ENCODE data around the gene PDE4C.

PDE4C gene

DNA sequence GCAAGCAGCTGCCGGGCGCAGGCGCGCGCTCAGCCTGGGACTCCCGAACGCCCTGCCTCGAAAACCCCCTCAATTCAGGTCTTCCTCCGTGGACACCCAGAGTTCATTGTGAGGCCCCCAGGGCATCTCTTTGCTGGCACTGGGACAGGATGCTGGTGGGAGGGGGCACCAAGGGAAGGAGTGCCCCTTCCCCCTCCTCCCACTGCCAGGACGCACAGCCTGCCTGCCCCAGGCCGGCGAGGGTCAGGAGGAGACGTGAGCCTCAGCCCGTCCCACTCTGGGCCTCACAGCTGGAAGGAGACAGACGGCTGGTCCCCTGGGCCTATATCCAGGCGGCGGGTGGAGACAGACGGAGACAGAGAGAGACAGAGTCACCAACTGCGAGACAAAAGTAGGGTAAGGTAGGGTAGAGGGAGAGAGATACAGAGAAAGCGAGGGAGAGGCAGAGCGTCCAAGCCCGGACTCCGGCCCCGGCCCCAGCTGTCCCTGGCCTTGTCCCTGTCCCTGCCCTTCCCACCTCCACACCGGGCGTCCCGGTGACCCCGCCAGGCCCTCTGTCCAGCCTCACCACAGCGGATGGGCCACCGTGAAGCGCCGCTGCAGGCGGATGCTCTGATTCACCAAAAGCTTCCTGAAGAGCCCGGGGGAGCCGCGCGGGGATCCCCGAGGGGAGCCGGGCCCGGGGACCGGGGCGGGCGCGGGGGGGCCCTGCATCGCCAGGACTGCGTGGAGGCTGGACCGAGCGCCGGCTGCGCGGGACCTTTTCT lies at the start of gene PDE4C:
PDE4C (minus strand) TSS at position 737 of the 767 bp plus-strand sequence; CDS start at position 714, 23 bp downstream.
- DNase-seq (ENCODE audit: low spot score): no peak

DNA sequence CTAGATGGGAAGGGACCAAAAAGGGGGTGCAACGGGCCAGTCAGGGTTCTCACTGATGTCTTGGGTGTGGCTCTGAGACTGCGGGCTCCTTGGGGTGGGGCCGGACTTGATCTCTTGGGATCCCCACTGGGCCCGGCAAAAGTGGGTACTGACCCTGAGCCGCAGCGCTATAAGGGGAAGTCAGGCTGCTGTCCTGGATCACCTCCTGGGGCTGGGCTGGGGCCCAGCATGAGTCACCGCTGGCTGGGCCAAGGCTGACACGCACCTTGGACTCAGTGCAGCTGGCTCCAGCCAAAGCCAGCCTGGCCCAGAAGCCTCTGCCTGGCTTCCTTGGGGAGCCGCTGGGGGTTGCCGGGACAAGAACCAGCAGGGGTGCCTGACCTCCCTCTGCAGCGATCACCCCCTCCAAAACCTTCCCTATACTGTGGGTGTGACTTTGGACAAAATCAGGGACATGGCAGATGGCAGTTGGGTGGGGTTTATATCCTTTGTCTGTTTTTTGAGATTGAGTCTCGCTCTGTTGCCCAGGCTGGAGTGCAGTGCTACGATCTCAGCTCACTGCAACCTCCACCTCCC lies 48.6 kb upstream of the PDE4C start:
- peak; percentile 81 for DNase-seq (ENCODE audit: low spot score)

DNA sequence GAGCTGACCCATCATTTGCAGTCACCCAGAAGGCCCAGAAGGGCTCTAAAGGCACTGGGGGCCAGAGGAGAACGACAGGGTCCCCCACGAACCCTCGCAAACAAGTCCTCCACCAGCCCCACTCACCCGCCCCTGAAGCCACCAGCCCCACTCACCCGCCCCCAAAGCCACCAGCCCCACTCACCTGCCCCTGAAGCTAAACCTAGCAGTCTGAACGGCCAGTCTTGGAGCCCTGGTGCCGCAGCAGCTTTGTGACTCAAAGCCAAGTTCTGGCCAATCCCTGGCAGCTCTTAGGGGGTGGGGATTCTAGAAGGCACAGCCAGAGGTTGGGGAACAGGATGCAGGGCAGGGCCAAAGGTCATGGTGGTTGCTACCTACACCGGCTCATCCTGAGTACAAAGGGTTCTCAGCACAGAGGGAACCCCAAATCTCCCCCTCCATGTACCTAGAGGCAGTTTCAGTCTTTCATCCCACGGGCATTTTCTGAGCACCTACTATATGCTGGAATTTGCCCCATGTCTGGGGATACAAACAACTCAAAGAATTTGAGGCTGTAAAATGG lies 48.1 kb upstream of the PDE4C start, which contains the start of gene IQCN:
IQCN (minus strand) TSS at position 234 of the 562 bp plus-strand sequence. CDS start 4,974 bp downstream, outside the sequence.
- DNase-seq (ENCODE audit: low spot score): no peak

DNA sequence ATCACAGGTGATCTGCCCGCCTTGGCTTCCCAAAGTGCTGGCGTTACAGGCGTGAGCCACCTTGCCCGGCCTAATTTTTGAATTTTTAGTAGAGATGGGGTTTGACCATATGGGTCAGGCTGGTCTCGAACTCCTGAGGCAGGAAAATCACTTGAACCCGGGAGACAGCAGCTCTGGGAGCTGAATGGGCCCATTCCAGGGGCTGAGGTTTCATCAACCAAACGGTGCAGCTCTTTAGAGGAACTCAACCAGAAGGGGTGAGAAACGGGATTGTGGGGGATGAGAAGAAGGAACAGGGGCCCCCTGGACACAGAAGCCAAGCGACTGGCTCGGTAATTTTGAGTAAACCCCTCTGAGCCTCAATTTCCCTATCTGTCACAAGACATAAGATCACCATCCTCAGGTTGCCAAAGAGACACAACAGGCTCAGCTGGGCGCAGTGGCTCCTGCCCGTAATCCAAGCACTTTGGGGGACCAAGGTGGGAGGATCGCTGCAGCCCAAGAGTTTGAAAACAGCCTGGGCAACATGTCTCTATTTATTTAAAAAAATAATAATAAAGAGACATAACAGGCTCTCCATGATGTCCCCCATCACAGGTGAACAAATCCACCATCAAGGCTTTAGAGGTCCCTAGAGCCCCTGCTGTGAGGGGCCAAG lies 47.5 kb upstream of the PDE4C start:
- no peak for DNase-seq (ENCODE audit: low spot score)

DNA sequence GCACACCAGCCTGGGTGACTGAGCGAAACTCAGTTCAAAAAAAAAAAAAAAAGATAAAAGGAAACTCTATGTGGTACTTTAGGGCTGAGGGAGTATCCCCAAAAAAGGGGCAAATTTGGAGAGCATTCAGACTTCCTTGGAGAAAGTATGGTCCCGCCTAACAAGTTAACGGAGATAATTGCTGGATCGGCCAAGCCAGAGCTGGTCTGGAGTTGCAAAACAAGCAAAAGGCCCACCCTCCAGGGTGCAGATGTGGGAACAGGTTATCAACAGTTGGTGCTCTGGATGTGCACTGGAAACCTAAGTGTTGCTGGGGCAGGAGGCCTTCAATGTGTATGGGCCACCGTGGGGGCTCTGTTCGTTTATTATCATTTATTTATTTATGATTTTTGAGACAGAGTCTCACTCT lies 45.2 kb upstream of the PDE4C start:
- DNase-seq (ENCODE audit: low spot score): no peak

DNA sequence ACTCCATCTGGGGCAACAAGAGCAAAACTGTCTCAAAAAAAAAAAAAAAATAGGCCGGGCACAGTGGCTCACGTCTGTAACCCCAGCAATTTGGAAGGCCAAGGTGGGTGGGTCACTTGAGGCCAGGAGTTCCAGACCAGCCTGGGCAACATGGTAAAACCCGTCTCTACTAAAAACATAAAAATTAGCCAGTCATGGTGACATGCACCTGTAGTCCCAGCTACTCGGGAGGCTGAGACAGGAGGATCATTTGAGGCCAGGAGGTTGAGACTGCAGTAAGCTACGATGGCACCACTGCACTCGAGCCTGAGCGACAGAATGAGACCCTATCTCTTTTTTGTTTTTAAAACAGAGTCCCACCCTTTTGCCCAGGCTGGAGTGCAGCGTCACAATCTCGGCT lies 44.1 kb upstream of the PDE4C start:
- no peak for DNase-seq (ENCODE audit: low spot score)

DNA sequence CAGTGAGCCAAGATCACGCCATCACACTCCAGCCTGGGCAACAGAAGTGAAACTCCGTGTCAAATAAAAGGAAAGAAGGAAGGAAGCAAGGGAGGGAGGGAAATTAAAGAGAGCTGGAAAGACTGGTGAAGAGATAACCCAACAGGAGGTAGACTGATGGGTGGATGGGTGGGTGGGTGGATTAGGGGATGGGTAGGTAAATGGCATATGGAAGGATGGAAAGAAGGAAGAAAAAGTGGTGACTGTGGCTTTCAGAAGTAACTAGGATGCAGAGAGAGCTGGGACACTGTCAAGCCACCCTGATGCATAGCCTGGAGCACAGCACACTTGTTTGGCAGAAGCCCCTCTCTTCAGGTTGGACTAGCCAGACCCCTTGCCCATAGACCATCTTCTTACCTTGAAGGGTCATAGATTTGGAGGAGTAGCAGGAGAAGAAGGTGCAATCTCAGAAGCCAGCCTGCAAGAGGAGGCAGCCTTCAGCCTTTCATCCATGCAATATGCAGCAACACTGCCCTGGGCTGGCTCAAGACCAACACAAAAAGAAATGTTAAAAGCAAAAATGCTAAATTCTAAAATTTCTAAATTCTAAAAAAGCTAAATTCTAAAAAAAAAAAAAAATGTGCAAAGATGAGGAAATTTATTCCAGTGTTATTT lies 43.0 kb upstream of the PDE4C start:
- DNase-seq (ENCODE audit: low spot score): no peak

DNA sequence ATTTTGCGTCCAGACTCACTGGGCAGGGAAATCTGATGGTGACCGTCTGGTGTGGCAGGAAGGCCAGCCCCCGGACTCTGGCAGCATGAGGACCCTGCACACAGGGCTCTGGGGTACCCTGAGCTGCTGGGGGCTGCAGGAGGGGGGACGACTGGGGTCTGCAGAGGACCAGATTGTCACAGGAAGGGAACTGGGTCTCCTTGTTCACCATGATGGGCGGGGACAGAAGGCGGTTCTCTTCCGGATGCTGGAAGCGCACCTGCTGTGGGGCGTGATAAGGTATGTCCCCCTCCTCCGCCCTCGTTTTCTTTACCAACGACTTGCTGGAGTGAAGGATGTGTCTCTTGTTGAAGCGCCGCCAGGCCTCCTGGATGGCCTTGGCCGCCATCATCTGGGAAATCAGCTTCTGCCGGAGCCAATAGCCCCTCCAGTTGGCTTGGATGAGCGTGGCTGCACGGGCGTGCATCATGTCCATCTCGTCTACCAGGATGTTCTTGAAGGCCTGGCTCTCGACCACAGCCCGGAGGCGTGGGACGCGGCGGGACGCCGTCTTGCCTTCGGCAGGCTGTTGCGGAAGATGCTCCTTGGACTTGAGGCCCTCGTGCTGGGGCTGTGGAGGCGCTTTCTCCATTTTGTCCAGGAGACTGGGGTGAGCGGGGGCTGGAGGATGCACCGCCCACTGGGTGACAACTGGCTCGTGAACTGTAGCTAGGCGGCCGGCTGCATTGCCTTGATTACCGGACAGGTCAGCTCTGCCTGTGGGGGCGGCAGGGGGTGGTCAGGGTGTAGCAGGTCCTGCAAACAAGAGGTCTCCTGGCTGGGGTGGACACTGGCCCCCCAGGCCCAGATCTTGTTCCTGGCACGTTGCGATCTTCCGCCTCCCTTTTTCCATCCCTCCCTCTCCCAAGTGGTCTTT lies 40.8 kb upstream of the PDE4C start:
- no peak for DNase-seq (ENCODE audit: low spot score)

DNA sequence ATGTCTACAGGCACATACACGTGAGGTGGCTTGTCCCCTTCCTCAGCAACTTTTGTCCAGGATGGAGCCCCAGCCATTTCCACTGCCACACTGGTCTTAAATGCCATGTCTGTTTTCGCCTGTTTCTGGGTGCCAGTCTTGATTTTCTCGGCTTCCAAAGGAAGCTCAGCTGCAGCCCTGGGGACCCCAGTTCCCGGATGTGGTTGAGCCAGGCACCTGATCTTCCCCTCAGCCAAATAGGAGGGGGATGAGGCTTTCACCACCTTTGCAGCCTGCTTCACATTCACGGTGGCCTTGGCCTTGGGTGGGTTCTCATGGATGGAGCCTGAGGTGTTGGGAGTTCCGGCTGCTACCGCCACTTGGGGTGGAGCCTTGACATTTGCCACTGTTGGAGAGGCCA lies 39.3 kb upstream of the PDE4C start:
- no peak for DNase-seq (ENCODE audit: low spot score)

DNA sequence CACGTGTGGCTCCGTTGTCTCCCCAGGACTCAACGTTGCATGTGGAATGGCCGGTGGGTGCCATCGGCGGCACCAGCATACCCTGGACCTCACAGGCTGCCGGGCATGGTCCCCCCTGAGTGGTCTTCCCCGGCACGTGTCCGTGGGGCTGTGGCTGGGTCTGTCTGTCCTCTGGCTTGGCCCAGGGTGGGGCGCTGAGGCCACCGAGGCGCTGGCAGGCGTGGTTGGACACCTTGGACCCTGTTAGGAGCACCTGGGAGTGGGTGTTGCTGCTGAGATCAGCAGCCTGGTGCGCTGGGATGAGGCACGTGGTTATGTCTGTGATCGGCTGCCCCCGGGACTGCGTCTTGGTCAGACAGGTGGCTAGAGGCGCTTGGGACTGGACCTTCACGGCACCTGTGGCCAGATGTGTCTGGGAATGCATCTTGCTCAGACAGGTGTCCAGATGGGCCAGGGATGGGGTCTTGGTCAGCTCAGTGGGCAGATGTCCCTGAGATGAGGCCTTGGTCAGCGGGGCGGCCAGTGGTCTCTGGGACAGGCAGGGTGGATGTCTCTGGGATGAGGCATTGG lies 38.8 kb upstream of the PDE4C start:
- no peak for DNase-seq (ENCODE audit: low spot score)

DNA sequence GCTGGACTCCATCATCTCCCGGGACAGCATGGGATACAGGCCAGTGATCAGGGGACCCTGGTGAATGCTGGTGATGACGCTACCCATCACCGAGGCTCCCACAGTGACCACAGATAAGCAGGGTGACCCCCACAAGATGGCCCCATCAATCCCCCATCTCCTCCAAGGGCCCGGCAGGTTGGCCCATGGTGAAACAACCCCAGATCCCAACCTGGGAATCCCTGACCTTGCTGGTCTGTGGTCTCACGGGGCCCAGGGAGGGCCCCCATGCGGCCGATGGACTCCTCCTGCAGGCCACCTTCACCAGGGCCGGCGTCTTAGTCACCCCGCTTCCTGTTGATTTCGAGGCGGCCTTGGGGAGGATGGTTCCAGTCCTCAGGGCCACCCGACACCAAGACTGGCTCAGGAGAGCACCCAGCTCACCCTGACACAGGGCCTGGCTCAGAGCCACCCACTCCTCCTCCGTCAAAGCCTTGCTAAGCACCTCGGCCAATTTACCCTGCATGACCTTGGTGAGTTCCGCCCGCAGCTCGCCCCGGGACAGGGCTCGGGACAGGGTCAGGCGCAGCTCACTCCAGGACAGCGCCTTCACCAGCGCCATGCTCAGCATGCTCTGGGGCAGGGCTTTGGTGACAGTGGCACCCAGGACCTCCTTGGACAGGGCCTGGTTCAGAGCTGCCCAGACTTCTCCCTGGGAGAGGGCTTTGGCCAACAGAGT lies 38.1 kb upstream of the PDE4C start:
- no peak for DNase-seq (ENCODE audit: low spot score)

DNA sequence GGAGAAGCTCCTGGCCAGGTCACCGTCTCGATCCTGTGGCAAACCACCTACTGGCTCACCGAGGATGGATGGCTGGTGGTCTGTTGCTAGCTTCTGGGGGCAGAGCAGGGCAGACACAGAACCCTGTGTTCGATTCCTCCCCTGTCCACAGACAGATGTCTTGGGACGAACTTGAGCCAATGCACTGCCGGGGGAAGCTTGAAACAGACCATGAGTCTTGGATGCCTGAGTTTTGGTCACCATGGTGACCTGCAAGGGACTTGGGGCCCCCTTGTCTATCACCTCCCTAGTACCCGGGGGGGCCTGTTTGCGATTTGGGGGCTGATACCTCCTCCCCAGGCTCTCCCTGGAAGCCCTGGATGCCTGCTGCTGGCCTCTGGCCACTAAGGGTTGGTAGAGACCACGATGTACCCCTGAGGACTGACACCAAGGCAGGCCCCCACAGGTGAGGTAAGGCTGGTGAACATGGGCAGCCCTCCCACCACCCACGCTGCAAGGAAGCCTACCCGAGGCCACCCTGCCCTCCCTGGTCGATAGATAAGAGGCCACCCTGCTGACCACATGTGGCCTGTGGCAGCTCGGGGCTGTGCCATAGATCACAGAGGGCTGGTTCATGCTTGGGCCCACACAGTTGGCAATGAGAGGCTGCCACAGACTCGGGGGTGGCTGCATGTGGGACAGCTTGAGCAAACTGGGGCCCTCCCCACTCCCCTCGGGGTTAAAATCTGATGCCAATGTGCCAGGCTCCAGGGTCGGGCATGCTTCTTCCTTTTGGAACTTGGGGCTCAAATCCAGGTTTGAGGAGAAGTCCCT lies 37.3 kb upstream of the PDE4C start:
- DNase-seq (ENCODE audit: low spot score): no peak

DNA sequence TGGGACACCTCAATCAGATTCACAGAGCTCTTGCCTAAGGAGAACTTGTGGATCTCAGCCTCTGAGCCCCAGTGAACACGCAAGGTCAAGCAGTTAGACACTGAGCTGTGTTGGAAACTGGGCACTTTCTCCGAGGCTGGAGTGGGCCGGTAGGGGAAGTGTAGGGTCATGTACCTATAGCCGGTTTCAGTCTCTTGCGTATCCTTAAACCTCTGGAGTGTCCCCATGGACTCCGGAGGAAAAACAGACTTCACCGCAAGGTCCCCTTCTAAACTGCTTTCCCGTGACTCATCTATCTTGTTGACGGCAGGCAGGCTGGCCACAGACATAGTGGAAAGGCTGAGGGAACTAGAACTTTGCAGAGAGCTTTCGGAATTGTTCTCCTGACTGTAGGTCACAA lies 36.7 kb upstream of the PDE4C start:
- no peak for DNase-seq (ENCODE audit: low spot score)

DNA sequence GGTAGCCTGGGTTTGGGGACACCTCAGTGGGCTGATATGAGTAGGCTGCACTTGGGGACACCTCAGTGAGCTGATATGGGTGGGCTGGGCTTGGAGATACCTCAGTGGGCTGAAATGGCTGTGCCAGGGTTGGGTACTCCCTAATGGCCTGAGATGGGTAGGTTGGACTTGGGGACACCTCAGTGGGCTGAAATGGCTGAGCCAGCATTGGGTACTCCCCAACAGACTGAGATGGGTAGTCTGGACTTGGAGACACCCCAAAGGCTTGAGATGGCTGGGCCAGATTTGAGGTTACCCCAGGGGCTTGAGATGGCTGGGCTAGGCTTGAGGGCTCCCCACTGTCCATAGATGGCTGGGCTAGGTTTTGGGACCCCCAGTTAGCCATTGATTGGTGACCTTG lies 35.9 kb upstream of the PDE4C start:
- DNase-seq (ENCODE audit: low spot score): no peak

DNA sequence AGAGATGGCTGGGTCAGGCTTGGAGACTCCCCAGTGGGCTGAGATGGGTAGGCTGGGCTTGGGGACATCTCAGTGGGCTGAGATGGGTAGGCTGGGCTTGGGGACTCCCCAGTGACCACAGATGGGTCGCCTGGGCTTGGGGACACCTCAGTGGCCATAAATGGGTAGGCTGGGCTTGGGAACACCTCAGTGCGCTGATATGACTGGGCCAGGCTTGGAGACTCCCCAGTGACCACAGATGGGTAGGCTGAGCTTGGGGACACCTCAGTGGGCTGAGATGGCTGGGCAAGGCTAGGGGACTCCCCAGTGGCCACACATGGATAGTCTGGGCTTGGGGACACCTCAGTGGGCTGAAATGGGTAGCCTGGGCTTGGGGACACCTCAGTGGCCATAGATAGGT lies 35.2 kb upstream of the PDE4C start:
- DNase-seq (ENCODE audit: low spot score): no peak

DNA sequence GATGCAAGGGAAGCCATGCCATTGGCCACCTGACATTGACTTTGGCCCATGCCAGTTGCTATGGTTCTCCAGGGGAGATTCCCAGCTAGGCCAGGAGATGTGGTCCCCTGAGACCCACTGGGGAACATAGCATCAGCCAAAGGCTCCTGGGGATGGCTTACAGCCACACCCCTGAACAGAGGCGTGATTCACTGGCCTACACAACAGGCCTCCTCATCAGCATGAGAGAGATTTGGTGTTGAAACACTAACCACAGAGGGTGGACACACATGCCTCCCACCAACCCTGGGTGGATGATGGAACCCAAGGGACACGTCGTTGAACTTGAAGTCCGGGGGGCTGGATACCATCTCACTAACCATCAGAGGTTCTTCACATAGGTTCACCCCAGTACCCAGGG lies 33.7 kb upstream of the PDE4C start:
- DNase-seq (ENCODE audit: low spot score): no peak

DNA sequence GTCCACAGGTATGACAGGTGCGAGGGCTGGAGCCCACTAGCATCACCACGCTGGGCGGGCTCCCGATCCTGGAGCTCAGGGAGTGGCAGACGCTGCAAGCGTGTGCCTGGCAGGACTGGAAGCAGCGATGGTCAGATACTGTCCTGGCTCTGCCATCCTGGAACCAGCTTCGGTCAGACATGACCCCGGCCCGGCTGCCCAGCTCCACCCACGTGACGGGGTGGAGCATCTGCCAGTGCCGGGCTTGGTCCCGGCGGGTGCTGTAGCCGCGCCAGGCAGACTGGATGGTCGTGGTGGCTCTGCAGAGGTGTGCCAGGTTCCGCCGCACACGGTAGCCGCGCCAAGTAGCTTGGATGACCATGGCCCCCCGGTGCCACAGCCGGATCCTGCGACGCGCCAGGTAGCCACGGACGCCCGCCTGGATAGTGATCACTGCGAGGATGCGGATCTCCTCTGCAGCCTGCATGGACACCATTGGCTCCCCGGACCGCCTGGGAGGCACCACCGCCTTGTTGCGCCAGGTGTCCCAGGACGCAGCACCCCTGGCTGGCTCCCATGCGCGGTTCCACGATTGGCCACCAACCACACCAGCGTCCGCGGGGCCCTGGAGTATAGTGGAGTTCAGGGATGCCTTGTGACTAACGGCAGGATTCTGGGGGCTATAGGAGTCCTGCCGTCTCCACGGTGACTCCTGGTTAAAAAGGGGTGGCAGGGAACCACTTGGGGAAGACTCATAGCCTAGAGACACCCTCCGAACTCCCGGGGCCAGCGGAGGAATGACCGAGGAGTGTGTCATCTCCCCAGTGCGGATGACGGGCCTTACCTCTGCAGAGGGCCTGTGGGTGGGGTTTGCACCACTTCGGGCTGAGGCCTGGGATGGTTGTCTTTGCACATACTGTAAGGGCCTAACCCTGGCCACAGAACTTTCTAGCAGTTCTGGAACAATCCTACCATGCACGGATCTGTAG lies 31.5 kb upstream of the PDE4C start:
- DNase-seq (ENCODE audit: low spot score): no peak
